Activated CD8-positive, alpha-beta T cell treated with anti-CD3 and anti-CD28 coated beads, Interleukin-2, amount 10 ng/mL, durations not matched to agents 7 days and 5 days (primary cell): ENCODE data around the gene STIM2. TPM values are rescaled to one million over a fixed set of nuclear protein-coding genes. Genes with fewer than 3 reads are reported as not detected.
"Not testable (repeated sequence)": the region's sequence is repeated elsewhere in the genome, so short reads cannot be mapped to it uniquely, and the experiment has no call there.

ENCODE experiments used
- ATAC-seq: fragments of 150-1000 bp; cut with Tn5 transposase; one replicate; pipeline ENCODE4 v1.10.0; 2021; ENCODE audit warnings: moderate library complexity
- CTCF ChIA-PET: fragments of 350-600 bp; sonication (Branson Sonifier 250); formaldehyde crosslinking; loops from one replicate; lab custom pipeline; 2021; ENCODE audit warnings: antibody characterized with exemption; lab: Charles Lee
- POLR2A ChIA-PET: fragments of 350-600 bp; sonication (Branson Sonifier 250); formaldehyde crosslinking; loops from one replicate; lab custom pipeline; 2021; ENCODE audit warnings: antibody characterized with exemption; lab: Charles Lee
- DNase-seq: peaks from one replicate; pipeline ENCODE4 v3.0.0-alpha.2; 2020
- H3K27ac Mint-ChIP-seq: one replicate; pipeline ENCODE4 v1.8.0; 2021; ENCODE audit warnings: mild to moderate bottlenecking, mixed read lengths
- H3K27me3 Mint-ChIP-seq: one replicate; pipeline ENCODE4 v1.8.0; 2021; ENCODE audit warnings: low read depth, mixed read lengths
- H3K36me3 Mint-ChIP-seq: one replicate; pipeline ENCODE4 v1.8.0; 2021; ENCODE audit warnings: low read depth, mixed read lengths
- H3K4me1 Mint-ChIP-seq: one replicate; pipeline ENCODE4 v1.8.0; 2021; ENCODE audit warnings: low read depth, mixed read lengths
- H3K4me3 Mint-ChIP-seq: one replicate; pipeline ENCODE4 v1.8.0; 2021; ENCODE audit warnings: mild to moderate bottlenecking, mixed read lengths
- H3K9me3 Mint-ChIP-seq: one replicate; pipeline ENCODE4 v1.8.0; 2022; ENCODE audit warnings: mixed read lengths; ENCODE audit not compliant: insufficient read depth
- total RNA-seq, 2 experiments: library from RNA; stranded (reverse); gene quantifications; one replicate each; pipeline ENCODE4 v1.2.3, GENCODE V29; 2021

Gene STIM2
- total RNA-seq, 2 experiments from 2014 or later: 52.3 to 53.3 TPM

- ATAC-seq: peak; percentile 64
- Mint-ChIP-seq H3K4me3 (no peak overlapping the region), H3K27me3 (no peaks in the 10 kb centered on the region), H3K4me1 (peaks cover 32% of the 10 kb centered on the region), H3K9me3 (peaks cover 5% of the 10 kb centered on the region), H3K27ac (peak overlapping the region; percentile 3), H3K36me3 (peaks cover 58% of the 10 kb centered on the region)
- DNase-seq: peak; percentile 40
- POLR2A ChIA-PET: interaction anchor here (1.3 kb wide), 1 partner anchor 160 kb away, joined by 3 read pairs; no protein-coding TSS in a partner anchor
- CTCF ChIA-PET: interaction anchor here (1.9 kb wide), 1 partner anchor 10 kb away, joined by 7 read pairs; no protein-coding TSS in a partner anchor
Measured at GRCh38 chr4:27018076-27018475, 157.4 kb downstream of the STIM2 start.

GRCh38 chr4:27018910-27019309 is 158.3 kb downstream of the STIM2 start:
- peaks cover 30% of the 10 kb centered on the region for H3K4me1 Mint-ChIP-seq
- DNase-seq: no peak
- peaks cover 65% of the 10 kb centered on the region for H3K36me3 Mint-ChIP-seq
- POLR2A ChIA-PET: interaction anchor here (1.3 kb wide), 1 partner anchor 161 kb away, joined by 3 read pairs; no protein-coding TSS in a partner anchor
- H3K27ac Mint-ChIP-seq: no peak overlapping the region
- CTCF ChIA-PET: interaction anchor here (0.8 to 3.4 kb wide), 3 partner anchors 9 to 560 kb away, joined by 4 to 11 read pairs (median 7); no protein-coding TSS in a partner anchor
- no peak for ATAC-seq
- no peak overlapping the region for H3K4me3 Mint-ChIP-seq
- H3K9me3 Mint-ChIP-seq: peaks cover 5% of the 10 kb centered on the region
- no peaks in the 10 kb centered on the region for H3K27me3 Mint-ChIP-seq

- ChIA-PET POLR2A (no interaction called here), CTCF (interaction anchor here (3.4 kb wide), 1 partner anchor 10 kb away, joined by 11 read pairs; no protein-coding TSS in a partner anchor)
- H3K4me1 Mint-ChIP-seq: peaks cover 30% of the 10 kb centered on the region
- no peak overlapping the region for H3K4me3 Mint-ChIP-seq
- H3K9me3 Mint-ChIP-seq: peaks cover 5% of the 10 kb centered on the region
- ATAC-seq (no peak), DNase-seq (no peak)
- H3K36me3 Mint-ChIP-seq: peaks cover 68% of the 10 kb centered on the region
- H3K27ac Mint-ChIP-seq: no peak overlapping the region
- H3K27me3 Mint-ChIP-seq: no peaks in the 10 kb centered on the region
Measured at GRCh38 chr4:27019766-27020165, 159.1 kb downstream of the STIM2 start.

GRCh38 chr4:27020203-27020602 is 159.6 kb downstream of the STIM2 start:
- H3K4me3 Mint-ChIP-seq: no peak overlapping the region
- peaks cover 28% of the 10 kb centered on the region for H3K4me1 Mint-ChIP-seq
- no peak for DNase-seq
- ChIA-PET POLR2A (no interaction called here), CTCF (interaction anchor here (3.4 kb wide), 1 partner anchor 10 kb away, joined by 11 read pairs; no protein-coding TSS in a partner anchor)
- H3K27me3 Mint-ChIP-seq: no peaks in the 10 kb centered on the region
- no peak for ATAC-seq
- peaks cover 5% of the 10 kb centered on the region for H3K9me3 Mint-ChIP-seq
- peaks cover 67% of the 10 kb centered on the region for H3K36me3 Mint-ChIP-seq
- H3K27ac Mint-ChIP-seq: no peak overlapping the region

GRCh38 chr4:27020603-27021002 is 160.0 kb downstream of the STIM2 start:
- POLR2A ChIA-PET: no interaction called here
- Mint-ChIP-seq H3K27me3 (no peaks in the 10 kb centered on the region), H3K9me3 (peaks cover 5% of the 10 kb centered on the region), H3K4me3 (no peak overlapping the region), H3K4me1 (peaks cover 27% of the 10 kb centered on the region), H3K36me3 (peaks cover 66% of the 10 kb centered on the region), H3K27ac (peak overlapping the region; percentile 20)
- CTCF ChIA-PET: interaction anchor here (3.4 kb wide), 1 partner anchor 10 kb away, joined by 11 read pairs; no protein-coding TSS in a partner anchor
- ATAC-seq (no peak), DNase-seq (no peak)

- Mint-ChIP-seq H3K36me3 (peaks cover 48% of the 10 kb centered on the region), H3K4me1 (peaks cover 8% of the 10 kb centered on the region), H3K4me3 (no peak overlapping the region), H3K27me3 (no peaks in the 10 kb centered on the region), H3K9me3 (no peaks in the 10 kb centered on the region), H3K27ac (no peak overlapping the region)
- DNase-seq (no peak), ATAC-seq (no peak)
- ChIA-PET CTCF (no interaction called here), POLR2A (no interaction called here)
Measured at GRCh38 chr4:27022963-27023362, 162.3 kb downstream of the STIM2 start.

GRCh38 chr4:27023366-27023765 is 162.7 kb downstream of the STIM2 start:
- Mint-ChIP-seq H3K4me3 (no peak overlapping the region), H3K4me1 (peaks cover 4% of the 10 kb centered on the region), H3K27ac (no peak overlapping the region), H3K27me3 (no peaks in the 10 kb centered on the region), H3K9me3 (no peaks in the 10 kb centered on the region), H3K36me3 (peaks cover 44% of the 10 kb centered on the region)
- ATAC-seq (no peak), DNase-seq (no peak)
- ChIA-PET CTCF (no interaction called here), POLR2A (no interaction called here)

GRCh38 chr4:27024805-27025204 is 164.2 kb downstream of the STIM2 start:
- POLR2A ChIA-PET: no interaction called here
- DNase-seq (no peak), ATAC-seq (no peak)
- peaks cover 33% of the 10 kb centered on the region for H3K36me3 Mint-ChIP-seq
- H3K4me1 Mint-ChIP-seq: no peaks in the 10 kb centered on the region
- CTCF ChIA-PET: interaction anchor here (1.1 kb wide), 1 partner anchor 24 kb away, joined by 3 read pairs; no protein-coding TSS in a partner anchor
- H3K9me3 Mint-ChIP-seq: no peaks in the 10 kb centered on the region
- no peak overlapping the region for H3K4me3 Mint-ChIP-seq
- no peak overlapping the region for H3K27ac Mint-ChIP-seq
- H3K27me3 Mint-ChIP-seq: no peaks in the 10 kb centered on the region

- H3K36me3 Mint-ChIP-seq: peaks cover 17% of the 10 kb centered on the region
- no peaks in the 10 kb centered on the region for H3K9me3 Mint-ChIP-seq
- no peaks in the 10 kb centered on the region for H3K4me1 Mint-ChIP-seq
- POLR2A ChIA-PET: no interaction called here
- ATAC-seq: no peak
- no peak for DNase-seq
- H3K27me3 Mint-ChIP-seq: peaks cover 3% of the 10 kb centered on the region
- no peak overlapping the region for H3K27ac Mint-ChIP-seq
- CTCF ChIA-PET: no interaction called here
- H3K4me3 Mint-ChIP-seq: no peak overlapping the region
Measured at GRCh38 chr4:27027428-27027827, 166.8 kb downstream of the STIM2 start.

- DNase-seq, H3K4me1 Mint-ChIP-seq, H3K9me3 Mint-ChIP-seq, H3K4me3 Mint-ChIP-seq, CTCF ChIA-PET, POLR2A ChIA-PET, H3K27ac Mint-ChIP-seq, ATAC-seq, H3K36me3 Mint-ChIP-seq: not testable (repeated sequence)
- peaks cover 20% of the 10 kb centered on the region for H3K27me3 Mint-ChIP-seq
Measured at GRCh38 chr4:27035127-27035526, 174.5 kb downstream of the STIM2 start.

- ATAC-seq (no peak), DNase-seq (no peak)
- POLR2A ChIA-PET: no interaction called here
- no peaks in the 10 kb centered on the region for H3K36me3 Mint-ChIP-seq
- H3K27ac Mint-ChIP-seq: no peak overlapping the region
- H3K4me3 Mint-ChIP-seq: no peak overlapping the region
- H3K4me1 Mint-ChIP-seq: peaks cover 4% of the 10 kb centered on the region
- peaks cover 10% of the 10 kb centered on the region for H3K27me3 Mint-ChIP-seq
- CTCF ChIA-PET: no interaction called here
- no peaks in the 10 kb centered on the region for H3K9me3 Mint-ChIP-seq
Measured at GRCh38 chr4:27040356-27040755, 179.7 kb downstream of the STIM2 start.

- CTCF ChIA-PET: no interaction called here
- Mint-ChIP-seq H3K27me3 (peaks cover 8% of the 10 kb centered on the region), H3K9me3 (no peaks in the 10 kb centered on the region)
Measured at GRCh38 chr4:27042411-27042810, 181.8 kb downstream of the STIM2 start.

More at GRCh38 chr4:27042411-27042810, 181.8 kb downstream of the STIM2 start:
- POLR2A ChIA-PET: no interaction called here
- no peak for ATAC-seq
- Mint-ChIP-seq H3K27ac (no peak overlapping the region), H3K36me3 (no peaks in the 10 kb centered on the region), H3K4me3 (no peak overlapping the region), H3K4me1 (peaks cover 4% of the 10 kb centered on the region)
- DNase-seq: no peak
